Gastrocnemius medialis (tissue), 4 donors: ENCODE data around the gene CD164. TPM values are rescaled to one million over a fixed set of nuclear protein-coding genes. Genes with fewer than 3 reads are reported as not detected.

ENCODE experiments used
- ATAC-seq, 2 donors: fragments of 150-250 bp; one replicate each; pipeline ENCODE4 v1.9.1; 2016
- DNase-seq, 2 donors: peaks; one replicate each; pipeline ENCODE4 v3.0.0-alpha.2; 2019
- H3K27ac ChIP-seq, 4 donors: fragments of 200-600 bp; sonication (generic); 1 replicate in 1 of 4; 2 replicates in 3 of 4; pipeline ENCODE4 v1.5.1; 2016 to 2018; ENCODE audit warnings: mild to moderate bottlenecking in 2 of 4, moderate library complexity in 1 of 4
- H3K27me3 ChIP-seq, 3 donors: fragments of 200-600 bp; sonication (generic) in 2 of 3; 1 replicate in 1 of 3; 2 replicates in 2 of 3; pipeline versions ENCODE4 v1.5.1 to v1.6.0; 2016 to 2019; ENCODE audit warnings: mild to moderate bottlenecking in 1 of 3, moderate library complexity in 1 of 3
- H3K36me3 ChIP-seq, 2 donors: fragments of 200-600 bp; sonication (generic) in 1 of 2; one replicate each; pipeline ENCODE4 v1.5.1; 2017 to 2018
- H3K4me1 ChIP-seq, 2 donors: fragments of 200-600 bp; sonication (generic) in 1 of 2; one replicate each; pipeline ENCODE4 v1.5.1; 2016 to 2017; ENCODE audit warnings: mild to moderate bottlenecking in 2 of 2
- H3K4me3 ChIP-seq, 4 donors: fragments of 200-600 bp; sonication (generic) in 3 of 4; 1 replicate in 1 of 4; 2 replicates in 3 of 4; pipeline ENCODE4 v1.5.1; 2016 to 2019; ENCODE audit warnings: mild to moderate bottlenecking in 2 of 4
- H3K9me3 ChIP-seq, 3 donors: fragments of 200-600 bp; sonication (generic) in 2 of 3; 1 replicate in 1 of 3; 2 replicates in 2 of 3; pipeline ENCODE4 v1.5.1; 2016 to 2019
- CTCF ChIP-seq, 5 experiments: fragments of 450-650 bp in 3 of 5; fragments of 200-600 bp in 2 of 5; sonication (generic) in 2 of 5; IDR thresholded peaks in 4 of 5; conservative IDR thresholded peaks in 1 of 5; 1 replicate in 4 of 5; 2 replicates in 1 of 5; pipeline ENCODE4 v1.5.1; 2016 to 2019; ENCODE audit warnings: antibody characterized with exemption in 5 of 5, mild to moderate bottlenecking in 3 of 5, moderate library complexity in 3 of 5
- POLR2A ChIP-seq, 2 donors: fragments of 450-650 bp; IDR thresholded peaks; one replicate each; pipeline ENCODE4 v1.6.1; 2017; ENCODE audit warnings: antibody characterized with exemption in 2 of 2, mild to moderate bottlenecking in 2 of 2, moderate library complexity in 2 of 2
- in situ Hi-C, 4 donors: fragments of 200-750 bp; cut with MboI; loops; one replicate each; pipeline versions ENCODE4 v1.15.0 to v1.8.0; 2017; ENCODE audit warnings: low sequenced_read_pairs in 4 of 4
- intact Hi-C: fragments of 100-400 bp; cut with DNase I; formaldehyde crosslinking; loops from one replicate; pipeline ENCODE4 v1.15.1; 2023; ENCODE audit warnings: low total_unique reads
- total RNA-seq, 4 donors: library from RNA; depleted of rRNA; stranded (reverse); fragments of >200 nt; gene quantifications; one replicate each; pipeline versions ENCODE4 v1.1.0 to v1.2.3, GENCODE V29; 2016

CD164 gene
- total RNA-seq, 4 donors from 2014 or later: 50.1 to 134 (median 117) TPM

- Histone ChIP-seq H3K4me1 (peaks cover 45 to 46% of the 10 kb centered on the region in 2 donors), H3K4me3 (no peak overlapping the region), H3K9me3 (no peaks in the 10 kb centered on the region), H3K27ac (peak overlapping the region; percentile 55 to 80 (median 70)), H3K36me3 (peaks cover 0 to 63% of the 10 kb centered on the region in 2 donors), H3K27me3 (no peaks in the 10 kb centered on the region)
- DNase-seq (peak in 1 of 2 donors; percentile 21), ATAC-seq (peak; percentile 69 to 96)
- intact Hi-C loops: no loop called here
- no peak for TF ChIP-seq POLR2A (IDR thresholded peaks at IDR 0.05)
- no peak for TF ChIP-seq CTCF (IDR thresholded peaks at IDR 0.05 in 4 of 5, conservative IDR thresholded peaks at IDR 0.05 in 1 of 5)
- in situ Hi-C loops: no loop called here
These were observed 8.5 kb downstream of the CD164 start for GRCh38 chr6:109373762-109374161.

GRCh38 chr6:109373331-109373730 lies 8.9 kb downstream of the CD164 start:
- Histone ChIP-seq H3K9me3 (no peaks in the 10 kb centered on the region), H3K27me3 (no peaks in the 10 kb centered on the region), H3K36me3 (peaks cover 0 to 68% of the 10 kb centered on the region in 2 donors), H3K4me1 (peaks cover 42% of the 10 kb centered on the region in 2 donors), H3K27ac (peak overlapping the region; percentile 55 to 80 (median 70)), H3K4me3 (no peak overlapping the region)
- in situ Hi-C loops (no loop called here), intact Hi-C loops (no loop called here)
- ATAC-seq (no peak), DNase-seq (no peak)
- no peak for TF ChIP-seq CTCF (IDR thresholded peaks at IDR 0.05 in 4 of 5, conservative IDR thresholded peaks at IDR 0.05 in 1 of 5)
- TF ChIP-seq POLR2A (IDR thresholded peaks at IDR 0.05): no peak

GRCh38 chr6:109372130-109372529 lies 10.1 kb downstream of the CD164 start:
- ATAC-seq (no peak), DNase-seq (no peak)
- Histone ChIP-seq H3K27me3 (no peaks in the 10 kb centered on the region), H3K36me3 (peaks cover 0 to 70% of the 10 kb centered on the region in 2 donors), H3K27ac (peak overlapping the region; percentile 60 to 80 (median 76)), H3K4me1 (peaks cover 38% of the 10 kb centered on the region in 2 donors), H3K4me3 (no peak overlapping the region), H3K9me3 (no peaks in the 10 kb centered on the region)
- TF ChIP-seq CTCF (IDR thresholded peaks at IDR 0.05 in 4 of 5, conservative IDR thresholded peaks at IDR 0.05 in 1 of 5) (no peak), POLR2A (IDR thresholded peaks at IDR 0.05) (no peak)
- in situ Hi-C loops (no loop called here), intact Hi-C loops (no loop called here)

- in situ Hi-C loops (no loop called here), intact Hi-C loops (no loop called here)
- no peak for TF ChIP-seq POLR2A (IDR thresholded peaks at IDR 0.05)
- DNase-seq (no peak), ATAC-seq (no peak)
- H3K4me1 ChIP-seq: peaks cover 34 to 38% of the 10 kb centered on the region in 2 donors
- peak overlapping the region; percentile 60 to 80 (median 76) for H3K27ac ChIP-seq
- peaks cover 0 to 70% of the 10 kb centered on the region in 2 donors for H3K36me3 ChIP-seq
- no peaks in the 10 kb centered on the region for H3K9me3 ChIP-seq
- no peak overlapping the region for H3K4me3 ChIP-seq
- no peaks in the 10 kb centered on the region for H3K27me3 ChIP-seq
These were observed 11.5 kb downstream of the CD164 start for GRCh38 chr6:109370792-109371191.

GRCh38 chr6:109370336-109370735 lies 11.9 kb downstream of the CD164 start:
- Histone ChIP-seq H3K4me1 (peaks cover 34 to 38% of the 10 kb centered on the region in 2 donors), H3K27me3 (no peaks in the 10 kb centered on the region), H3K36me3 (peaks cover 0 to 69% of the 10 kb centered on the region in 2 donors), H3K4me3 (no peak overlapping the region), H3K27ac (peak overlapping the region; percentile 60 to 80 (median 76)), H3K9me3 (no peaks in the 10 kb centered on the region)
- ATAC-seq: no peak
- TF ChIP-seq CTCF (IDR thresholded peaks at IDR 0.05 in 4 of 5, conservative IDR thresholded peaks at IDR 0.05 in 1 of 5) (no peak), POLR2A (IDR thresholded peaks at IDR 0.05) (no peak)
- DNase-seq: no peak
- intact Hi-C loops: no loop called here
- in situ Hi-C loops: no loop called here
